ENCODE results near the gene GRAP2. TPM values are rescaled to one million over a fixed set of nuclear protein-coding genes. Genes with fewer than 3 reads are reported as not detected.

Gene GRAP2
- total RNA-seq (1 to 10 TPM; 5.3 to 6.1 TPM), polyA plus RNA-seq (ENCODE audit: insufficient read depth, low read depth, low replicate concordance) (5.0 TPM)
- long read RNA-seq, donor 1: 0 reads
- long read RNA-seq, donor 2: 0 reads

DNA sequence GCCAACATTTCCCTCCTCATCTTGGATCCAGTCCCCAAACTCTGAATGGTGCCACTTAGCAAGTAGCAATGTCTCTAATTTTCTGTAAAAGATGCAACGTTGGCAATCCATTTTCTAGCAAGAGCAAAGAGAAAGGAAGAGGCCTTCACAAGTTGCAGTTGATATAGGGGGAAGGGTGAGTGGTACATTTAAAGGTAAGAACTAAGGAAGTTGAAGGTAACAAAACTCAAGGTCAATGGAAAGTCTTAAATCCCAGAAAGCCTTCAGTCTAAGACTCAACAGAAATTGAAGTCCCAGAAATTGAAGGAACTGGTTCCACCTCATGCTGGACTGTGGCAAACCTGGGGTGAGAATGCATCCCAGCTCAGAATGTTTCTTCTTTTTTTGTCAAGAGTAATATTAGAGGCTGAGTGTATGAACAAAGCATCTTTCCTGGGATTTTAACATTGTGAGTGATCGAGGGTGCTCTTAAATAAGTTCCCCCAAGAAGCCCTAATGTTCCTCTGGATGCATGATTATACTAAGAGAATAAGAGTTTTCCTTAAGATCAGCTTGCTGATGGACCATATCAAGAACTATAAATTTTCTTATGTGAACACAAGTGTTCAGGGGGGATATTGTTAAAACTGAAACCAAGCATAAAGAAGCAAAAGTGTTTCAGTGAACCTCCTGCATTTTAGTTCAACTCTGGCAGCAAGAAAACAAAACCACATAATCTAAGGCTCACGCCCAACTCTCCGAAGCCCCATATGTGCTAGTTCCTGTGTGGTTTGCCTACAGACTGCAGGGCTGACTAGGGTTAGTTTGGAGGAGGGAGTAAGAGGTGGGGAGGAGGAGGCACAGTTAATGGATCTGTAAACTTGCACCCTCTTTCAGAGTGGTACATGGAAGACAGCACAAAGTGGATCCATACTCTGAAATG, at the start of gene GRAP2:
GRAP2 (plus strand) TSS at position 779 of the 922 bp plus-strand sequence. CDS start 46,023 bp downstream, outside the sequence.
- H3K27me3 ChIP-seq: no peaks in the 10 kb centered on the region
- H3K36me3 ChIP-seq (ENCODE audit: low read depth, missing control alignments): no peaks in the 10 kb centered on the region
- no peak within 1 kb of the TSS for H3K27ac ChIP-seq
- 77 to 90% methylated on average over 4 of the region's 4 CpGs for WGBS, 2 donors
- peaks cover 10% of the 10 kb centered on the region for H3K4me1 ChIP-seq
- no peaks in the 10 kb centered on the region for H3K9me3 ChIP-seq
- intact Hi-C loops (cut with DNase I; ENCODE audit: low total_unique reads): no loop called here
- DNase-seq: no peak
- no peak for TF ChIP-seq POLR2A (IDR thresholded peaks at IDR 0.05)
- no peak for TF ChIP-seq CTCF (IDR thresholded peaks at IDR 0.05)
- no peak within 1 kb of the TSS for H3K4me3 ChIP-seq

GRCh38 chr22:39851606-39852315, 49.1 kb upstream of the GRAP2 start:
- Histone ChIP-seq H3K9me3 (no peaks in the 10 kb centered on the region), H3K4me1 (no peaks in the 10 kb centered on the region), H3K4me3 (no peak overlapping the region), H3K36me3 (ENCODE audit: low read depth, missing control alignments) (no peaks in the 10 kb centered on the region), H3K27me3 (no peaks in the 10 kb centered on the region), H3K27ac (no peak overlapping the region)
- DNase-seq: no peak
- no peak for TF ChIP-seq CTCF (IDR thresholded peaks at IDR 0.05)
- TF ChIP-seq POLR2A (IDR thresholded peaks at IDR 0.05): no peak
- intact Hi-C loops (cut with DNase I; ENCODE audit: low total_unique reads): no loop called here
- WGBS, 2 donors: 84 to 94% methylated on average over 4 of the region's 4 CpGs

DNA sequence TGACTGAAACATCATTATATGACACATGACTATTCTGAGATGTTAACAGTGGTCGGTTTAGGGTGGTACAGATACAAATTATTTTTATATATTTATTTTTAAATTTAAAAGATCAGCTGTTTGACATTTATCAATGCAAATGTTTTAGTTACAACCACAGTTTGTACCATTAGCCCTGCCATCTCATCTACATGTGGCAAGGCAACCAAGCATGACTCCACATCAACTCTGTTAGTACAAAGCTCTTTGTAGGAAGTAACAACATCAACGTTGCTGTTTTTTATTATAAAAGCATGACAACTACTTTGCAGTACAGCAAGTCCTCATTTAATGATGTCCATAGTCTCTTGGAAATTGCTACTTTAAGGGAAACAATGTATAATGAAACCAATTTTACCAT, 48.1 kb upstream of the GRAP2 start:
- Histone ChIP-seq H3K4me1 (no peaks in the 10 kb centered on the region), H3K27ac (no peak overlapping the region), H3K9me3 (no peaks in the 10 kb centered on the region), H3K4me3 (no peak overlapping the region), H3K36me3 (ENCODE audit: low read depth, missing control alignments) (no peaks in the 10 kb centered on the region), H3K27me3 (no peaks in the 10 kb centered on the region)
- no peak for DNase-seq
- intact Hi-C loops (cut with DNase I; ENCODE audit: low total_unique reads): no loop called here
- no peak for TF ChIP-seq POLR2A (IDR thresholded peaks at IDR 0.05)
- no peak for TF ChIP-seq CTCF (IDR thresholded peaks at IDR 0.05)
- WGBS, 2 donors: 68 to 71% methylated on average over 2 of the region's 2 CpGs

- TF ChIP-seq POLR2A (IDR thresholded peaks at IDR 0.05): no peak
- no peak for TF ChIP-seq CTCF (IDR thresholded peaks at IDR 0.05)
- H3K4me1 ChIP-seq: no peaks in the 10 kb centered on the region
- no peaks in the 10 kb centered on the region for H3K36me3 ChIP-seq (ENCODE audit: low read depth, missing control alignments)
- no peaks in the 10 kb centered on the region for H3K27me3 ChIP-seq
- no peak for DNase-seq
- no peaks in the 10 kb centered on the region for H3K9me3 ChIP-seq
- intact Hi-C loops (cut with DNase I; ENCODE audit: low total_unique reads): no loop called here
- no peak overlapping the region for H3K4me3 ChIP-seq
- 82 to 89% methylated on average over 4 of the region's 4 CpGs for WGBS, 2 donors
- no peak overlapping the region for H3K27ac ChIP-seq
Measured at GRCh38 chr22:39856588-39856987, 44.3 kb upstream of the GRAP2 start.
